Left renal cortex interstitium (tissue), 4 donors: ENCODE measurements around the gene FOSB. TPM values are rescaled to one million over a fixed set of nuclear protein-coding genes. Genes with fewer than 3 reads are reported as not detected.

ENCODE experiments used
- DNase-seq, 4 donors: peaks; one replicate each; pipeline ENCODE4 v3.0.0-alpha.2; 2013; ENCODE audit warnings: low read depth in 4 of 4, low spot score in 2 of 4, missing footprints in 1 of 4
- polyA plus RNA-seq, 4 donors: library from polyadenylated mRNA; unstranded; fragments of 120-200 nt; gene quantifications; one replicate each; pipeline ENCODE4 v1.2.1, GENCODE V29; 2013; ENCODE audit not compliant: insufficient read length in 4 of 4

The FOSB gene
- polyA plus RNA-seq, 4 donors, result 3.2 to 83.2 (median 8.8) TPM

GRCh38 chr19:45477713-45478453 lies 10.1 kb downstream of the FOSB start:
- no peak for DNase-seq

GRCh38 chr19:45478454-45479238 lies 10.8 kb downstream of the FOSB start:
- DNase-seq, result peak in 3 of 4 donors; percentile 85 to 100 (median 88)

- DNase-seq, result no peak
These were observed 15.2 kb downstream of the FOSB start for GRCh38 chr19:45483033-45483432.

GRCh38 chr19:45484273-45484945 lies 16.6 kb downstream of the FOSB start:
- DNase-seq, result no peak

GRCh38 chr19:45485305-45486077 lies 17.7 kb downstream of the FOSB start:
- DNase-seq, result peak in 1 of 4 donors; percentile 86

- no peak for DNase-seq
These were observed 20.9 kb downstream of the FOSB start for GRCh38 chr19:45488708-45489107.

GRCh38 chr19:45489216-45489855 lies 21.5 kb downstream of the FOSB start:
- no peak for DNase-seq

GRCh38 chr19:45492137-45492626 lies 24.4 kb downstream of the FOSB start:
- no peak for DNase-seq

- DNase-seq, result no peak
These were observed 25.1 kb downstream of the FOSB start for GRCh38 chr19:45492627-45493470.

- DNase-seq, result no peak
These were observed 26.6 kb downstream of the FOSB start for GRCh38 chr19:45494261-45494916.

GRCh38 chr19:45495178-45495577 lies 27.4 kb downstream of the FOSB start:
- no peak for DNase-seq

- no peak for DNase-seq
These were observed 28.7 kb downstream of the FOSB start for GRCh38 chr19:45496349-45496953.

- DNase-seq, result no peak
These were observed 30.0 kb downstream of the FOSB start for GRCh38 chr19:45497791-45498190.

- no peak for DNase-seq
These were observed 30.8 kb downstream of the FOSB start, which contains the start of gene PPM1N for GRCh38 chr19:45498411-45499195. Gene PPM1N (plus strand): TSS chr19:45498443. CDS start chr19:45498473, 30 bp downstream.

- no peak for DNase-seq
These were observed 31.7 kb downstream of the FOSB start for GRCh38 chr19:45499196-45500180.
